Measurements from ENCODE around the gene PROCA1. TPM values are rescaled to one million over a fixed set of nuclear protein-coding genes. Genes with fewer than 3 reads are reported as not detected.

Gene PROCA1
- total RNA-seq, 4 donors from 2014 or later = 2.6 to 3.6 TPM; not detected in 2

- TF ChIP-seq, protein P1, sequence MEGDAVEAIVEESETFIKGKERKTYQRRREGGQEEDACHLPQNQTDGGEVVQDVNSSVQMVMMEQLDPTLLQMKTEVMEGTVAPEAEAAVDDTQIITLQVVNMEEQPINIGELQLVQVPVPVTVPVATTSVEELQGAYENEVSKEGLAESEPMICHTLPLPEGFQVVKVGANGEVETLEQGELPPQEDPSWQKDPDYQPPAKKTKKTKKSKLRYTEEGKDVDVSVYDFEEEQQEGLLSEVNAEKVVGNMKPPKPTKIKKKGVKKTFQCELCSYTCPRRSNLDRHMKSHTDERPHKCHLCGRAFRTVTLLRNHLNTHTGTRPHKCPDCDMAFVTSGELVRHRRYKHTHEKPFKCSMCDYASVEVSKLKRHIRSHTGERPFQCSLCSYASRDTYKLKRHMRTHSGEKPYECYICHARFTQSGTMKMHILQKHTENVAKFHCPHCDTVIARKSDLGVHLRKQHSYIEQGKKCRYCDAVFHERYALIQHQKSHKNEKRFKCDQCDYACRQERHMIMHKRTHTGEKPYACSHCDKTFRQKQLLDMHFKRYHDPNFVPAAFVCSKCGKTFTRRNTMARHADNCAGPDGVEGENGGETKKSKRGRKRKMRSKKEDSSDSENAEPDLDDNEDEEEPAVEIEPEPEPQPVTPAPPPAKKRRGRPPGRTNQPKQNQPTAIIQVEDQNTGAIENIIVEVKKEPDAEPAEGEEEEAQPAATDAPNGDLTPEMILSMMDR (IDR thresholded peaks at IDR 0.05) = no peak
- TF ChIP-seq POLR2A (IDR thresholded peaks at IDR 0.05) = no peak
- Histone ChIP-seq H3K36me3 (no peaks in the 10 kb centered on the region), H3K4me3 (no peak overlapping the region), H3K27me3 (no peaks in the 10 kb centered on the region), H3K27ac (no peak overlapping the region), H3K9me3 (no peaks in the 10 kb centered on the region), H3K4me1 (peaks cover 0 to 1% of the 10 kb centered on the region in 2 donors)
- intact Hi-C loops (cut with DNase I; ENCODE audit: low total_unique reads) = no loop called here
- no peak for DNase-seq
These were observed 53.9 kb downstream of the PROCA1 start for GRCh38 chr17:28657756-28658155.

GRCh38 chr17:28655160-28655559 is 56.5 kb downstream of the PROCA1 start:
- Histone ChIP-seq H3K4me3 (no peak overlapping the region), H3K27ac (no peak overlapping the region), H3K27me3 (no peaks in the 10 kb centered on the region), H3K9me3 (no peaks in the 10 kb centered on the region), H3K4me1 (no peaks in the 10 kb centered on the region), H3K36me3 (no peaks in the 10 kb centered on the region)
- no peak for TF ChIP-seq POLR2A (IDR thresholded peaks at IDR 0.05)
- TF ChIP-seq, protein P1 (IDR thresholded peaks at IDR 0.05) = no peak
- intact Hi-C loops (cut with DNase I; ENCODE audit: low total_unique reads) = no loop called here
- no peak for DNase-seq

Small RNA genes lying within 50 kb of the gene (small RNA-seq; reads per million reads assigned to genes)
- gene SNORD42A = not detected
- not detected for gene SNORD42B
- gene SNORD4A = not detected
- not detected for gene SNORD4B

Other genes with a start within 250 kb of the PROCA1 start
- gene SLC13A2, start 238.2 kb downstream of the PROCA1 start, total RNA-seq = not detected
- gene FOXN1, start 205.5 kb downstream of the PROCA1 start, total RNA-seq = not detected
- gene UNC119, start 159.3 kb downstream of the PROCA1 start, total RNA-seq = 10 to 100 TPM in 3 of 4 donors, 1 to 10 TPM in 1; 4.1 to 28.5 (median 21.6) TPM
- 10 to 100 TPM in 2 of 4 donors, 1 to 10 TPM in 2; 7.2 to 48.3 (median 26.6) TPM for gene PIGS, start 140.4 kb downstream of the PROCA1 start, total RNA-seq
- 10 to 100 TPM in 2 of 4 donors, 1 to 10 TPM in 2; 4.1 to 17.8 (median 11.1) TPM for gene ALDOC, start 135.0 kb downstream of the PROCA1 start, total RNA-seq
- 10 to 100 TPM in 1 of 4 donors, 1 to 10 TPM in 2, not detected in 1; 1.5 to 21.4 (median 7.0) TPM for gene SPAG5, start 112.9 kb downstream of the PROCA1 start, total RNA-seq
- 10 to 100 TPM in 2 of 4 donors, 1 to 10 TPM in 1, not detected in 1; 5.9 to 19.6 (median 11.3) TPM for gene RSKR, start 97.7 kb downstream of the PROCA1 start, total RNA-seq
- gene BLTP2, start 66.7 kb downstream of the PROCA1 start, total RNA-seq = 100 to 1,000 TPM in 1 of 4 donors, 10 to 100 TPM in 3; 35.0 to 126 (median 68.5) TPM
- gene SDF2, start 50.0 kb downstream of the PROCA1 start, total RNA-seq = 10 to 100 TPM; 35.9 to 50.1 (median 43.3) TPM
- gene SUPT6H, start 49.7 kb downstream of the PROCA1 start, total RNA-seq = 10 to 100 TPM; 15.3 to 84.5 (median 47.5) TPM
- gene RAB34, start 6.0 kb upstream of the PROCA1 start, total RNA-seq = 100 to 1,000 TPM; 113 to 411 (median 126) TPM
- gene RPL23A, start 8.1 kb upstream of the PROCA1 start, total RNA-seq = 1,000 to 10,000 TPM in 2 of 4 donors, 100 to 1,000 TPM in 2; 244 to 1,659 (median 911) TPM
- 1 to 10 TPM in 2 of 4 donors, not detected in 2; 1.3 to 1.4 TPM for gene TLCD1, start 14.3 kb upstream of the PROCA1 start, total RNA-seq
- gene NEK8, start 16.9 kb upstream of the PROCA1 start, total RNA-seq = 1 to 10 TPM in 3 of 4 donors, not detected in 1; 1.2 to 5.0 (median 1.3) TPM
- gene TRAF4, start 32.1 kb upstream of the PROCA1 start, total RNA-seq = 10 to 100 TPM in 2 of 4 donors, under 1 TPM in 2; under 0.01 to 22.4 (median 11.4) TPM
- 10 to 100 TPM in 1 of 4 donors, 1 to 10 TPM in 3; 2.4 to 24.3 (median 4.2) TPM for gene FAM222B, start 130.9 kb upstream of the PROCA1 start, total RNA-seq
- gene ERAL1, start 143.1 kb upstream of the PROCA1 start, total RNA-seq = 10 to 100 TPM; 19.0 to 67.6 (median 32.3) TPM
- 100 to 1,000 TPM in 1 of 4 donors, 10 to 100 TPM in 3; 31.3 to 117 (median 37.4) TPM for gene FLOT2, start 185.8 kb upstream of the PROCA1 start, total RNA-seq
- gene DHRS13, start 191.2 kb upstream of the PROCA1 start, total RNA-seq = 10 to 100 TPM in 3 of 4 donors, under 1 TPM in 1; 0.26 to 17.4 (median 13.6) TPM
- 10 to 100 TPM; 22.1 to 78.4 (median 55.2) TPM for gene PHF12, start 239.6 kb upstream of the PROCA1 start, total RNA-seq